Small intestine (tissue), 7 donors: ENCODE results near the gene SERINC5. TPM values are rescaled to one million over a fixed set of nuclear protein-coding genes. Genes with fewer than 3 reads are reported as not detected.

Experiments used
- DNase-seq, 2 donors: peaks; one replicate each; pipeline versions ENCODE4 v3.0.0 to v3.0.0-alpha.2; 2013
- FAIRE-seq: peaks from 2 replicates; lab custom pipeline; 2012; peaks lifted over from hg19 to GRCh38; lab: Jason Lieb, UNC
- H3K27ac ChIP-seq, 3 donors: one replicate each; pipeline ENCODE4 v1.5.1; 2013; ENCODE audit warnings: low read length in 2 of 3, mild to moderate bottlenecking in 2 of 3, control low read depth in 1 of 3, inconsistent platforms in 1 of 3, low read depth in 1 of 3, moderate library complexity in 1 of 3
- H3K27me3 ChIP-seq, 3 donors: one replicate each; pipeline ENCODE4 v1.6.1; 2013; ENCODE audit warnings: low read length in 3 of 3, inconsistent platforms in 1 of 3; ENCODE audit not compliant: control insufficient read depth in 3 of 3, insufficient read depth in 3 of 3
- H3K36me3 ChIP-seq, 3 donors: one replicate each; pipeline ENCODE4 v1.6.1; 2013; ENCODE audit warnings: low read length in 3 of 3, inconsistent platforms in 1 of 3, low read depth in 1 of 3, mild to moderate bottlenecking in 1 of 3, moderate library complexity in 1 of 3; ENCODE audit not compliant: control insufficient read depth in 3 of 3, insufficient read depth in 2 of 3
- H3K4me1 ChIP-seq, 3 donors: one replicate each; pipeline ENCODE4 v1.6.1; 2013; ENCODE audit warnings: low read length in 2 of 3, inconsistent platforms in 1 of 3, low read depth in 1 of 3, mild to moderate bottlenecking in 1 of 3, moderate library complexity in 1 of 3; ENCODE audit not compliant: control insufficient read depth in 3 of 3, insufficient read depth in 2 of 3
- H3K4me3 ChIP-seq, 3 donors: one replicate each; pipeline ENCODE4 v1.5.1; 2013; ENCODE audit warnings: low read length in 3 of 3, control low read depth in 1 of 3, inconsistent platforms in 1 of 3, low read depth in 1 of 3, mild to moderate bottlenecking in 1 of 3, moderate library complexity in 1 of 3
- H3K9me3 ChIP-seq, 2 donors: one replicate each; pipeline ENCODE4 v1.6.1; 2013; ENCODE audit warnings: low read depth in 1 of 2, low read length in 1 of 2; ENCODE audit not compliant: control insufficient read depth in 2 of 2, insufficient read depth in 1 of 2
- WGBS, 3 donors: extraction: QIAGEN DNeasy Blood & Tissue Kit; methylation state at CpG; one replicate each; pipeline ENCODE4 v1.1.7; 2013; 5-methylcytosine and 5-hydroxymethylcytosine counted together
- polyA plus RNA-seq, 4 donors: library from polyadenylated mRNA; stranded (reverse) in 3 of 4; unstranded in 1 of 4; fragments of 200-250 nt in 3 of 4; fragments of 120-200 nt in 1 of 4; gene quantifications; one replicate each; pipeline versions ENCODE4 v1.2.1 to v1.2.3, GENCODE V29; 2013
- donor health status: healthy with polysubstance abuse.
- donor health status: control.
- donor health status: control.
- donor health status: Bipolar disorder and iron deficiency.
- donor health status: healthy.

The SERINC5 gene
- polyA plus RNA-seq, 4 donors = 1.9 to 62.9 (median 7.6) TPM

DNA sequence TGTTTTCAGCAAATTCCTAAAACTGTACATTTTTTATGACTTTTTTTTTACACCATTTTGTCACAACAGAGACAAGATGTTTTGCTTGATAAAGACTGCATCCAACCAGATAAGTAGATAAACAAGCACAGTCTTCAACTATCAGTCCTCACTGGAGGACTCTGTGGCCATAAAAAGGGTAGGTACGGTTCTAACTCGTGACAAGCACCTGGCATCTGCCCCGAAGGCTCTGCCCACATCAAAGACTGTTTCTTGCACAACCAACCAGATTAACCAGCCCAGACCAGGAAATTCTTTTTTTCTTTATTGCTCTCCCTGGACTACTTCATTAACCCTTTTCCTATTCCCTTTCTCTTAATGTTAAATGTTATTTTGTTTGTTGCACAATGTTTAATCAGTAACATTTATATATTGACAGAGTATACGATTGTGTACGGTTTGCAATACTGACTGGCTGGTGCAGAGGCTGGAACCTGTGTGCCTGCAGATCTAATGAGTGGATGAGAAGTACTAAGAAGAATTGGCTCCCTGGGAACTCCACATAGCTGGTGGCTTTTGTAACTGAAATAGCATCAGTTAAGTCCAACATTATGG lies 74.1 kb downstream of the SERINC5 start:
- H3K27ac ChIP-seq = peak overlapping the region in 2 of 3 donors; percentile 56 to 84
- H3K9me3 ChIP-seq = no peaks in the 10 kb centered on the region
- peaks cover 3 to 35% (median 5%) of the 10 kb centered on the region in 3 donors for H3K4me1 ChIP-seq
- FAIRE-seq (no peak), DNase-seq (peak; percentile 95)
- 6 to 38% (median 18%) methylated on average over 5 of the region's 5 CpGs for WGBS, 3 donors
- peaks cover 0 to 3% (median 0%) of the 10 kb centered on the region in 3 donors for H3K36me3 ChIP-seq
- H3K27me3 ChIP-seq = no peaks in the 10 kb centered on the region
- H3K4me3 ChIP-seq = no peak overlapping the region

DNA sequence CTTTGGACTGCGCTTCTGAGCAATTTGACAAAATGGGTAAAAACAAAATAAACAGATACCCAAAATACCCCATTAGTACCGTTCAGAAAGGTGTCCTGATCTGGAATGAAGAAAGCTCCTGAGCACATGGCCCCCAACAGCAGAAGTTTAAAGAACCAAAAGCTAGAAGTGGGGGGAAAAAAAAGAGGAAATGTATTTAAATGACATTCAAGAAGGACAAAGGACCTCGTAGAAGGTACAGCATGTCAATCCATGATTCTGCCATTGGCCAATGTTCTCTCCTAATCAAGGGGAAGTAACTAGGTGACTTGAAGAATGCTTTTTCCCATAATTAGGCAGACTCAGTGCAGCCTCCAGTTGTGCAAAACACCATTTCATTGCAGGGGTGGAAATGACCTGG lies 78.6 kb downstream of the SERINC5 start:
- H3K9me3 ChIP-seq = no peaks in the 10 kb centered on the region
- 62 to 93% (median 92%) methylated on average over 3 of the region's 3 CpGs for WGBS, 3 donors
- DNase-seq (no peak), FAIRE-seq (no peak)
- H3K4me3 ChIP-seq = no peak overlapping the region
- H3K4me1 ChIP-seq = peaks cover 0 to 19% (median 2%) of the 10 kb centered on the region in 3 donors
- H3K36me3 ChIP-seq = peaks cover 0 to 25% (median 2%) of the 10 kb centered on the region in 3 donors
- H3K27me3 ChIP-seq = no peaks in the 10 kb centered on the region
- H3K27ac ChIP-seq = no peak overlapping the region

DNA sequence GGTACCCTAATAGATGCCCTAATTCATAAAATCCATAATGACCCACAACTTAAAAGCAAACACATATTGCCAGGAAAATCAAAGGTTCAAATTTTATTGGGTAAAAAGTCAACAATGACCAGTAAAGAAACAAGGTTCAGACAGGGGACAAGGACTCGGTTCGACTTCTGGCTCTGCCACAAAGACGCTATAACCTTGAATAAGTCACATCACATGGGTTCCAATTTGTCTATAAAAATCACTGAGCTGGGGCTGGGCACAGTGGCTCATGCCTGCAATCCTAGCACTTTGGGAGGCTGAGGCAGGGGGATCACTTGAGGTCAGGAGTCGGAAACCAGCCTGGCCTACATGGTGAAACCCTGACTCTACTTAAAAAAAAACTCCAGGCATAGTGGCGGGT lies 80.5 kb downstream of the SERINC5 start:
- no peak for FAIRE-seq
- WGBS, 3 donors = 69 to 77% (median 70%) methylated on average over 4 to 5 of the region's 5 CpGs

DNA sequence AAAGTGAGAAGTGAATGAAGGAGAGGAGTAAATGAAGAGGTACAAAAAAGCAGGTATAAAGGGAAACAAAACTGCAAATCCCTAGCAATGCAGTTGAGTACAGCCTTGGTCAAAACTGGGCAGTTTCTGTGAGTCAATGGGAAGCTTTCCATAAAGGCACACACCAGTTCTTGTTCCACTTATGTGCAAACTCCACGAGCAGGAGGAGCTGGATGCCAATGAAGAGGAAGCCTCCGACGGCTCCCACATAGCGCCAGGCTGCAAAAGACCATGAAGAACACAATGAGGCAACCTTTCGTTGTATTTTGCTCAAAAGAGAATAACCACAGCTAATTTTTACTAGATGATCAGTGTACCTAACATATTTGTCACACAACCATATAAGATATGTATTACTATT lies 81.1 kb downstream of the SERINC5 start:
- no peak for FAIRE-seq
- Histone ChIP-seq H3K9me3 (no peaks in the 10 kb centered on the region), H3K27me3 (no peaks in the 10 kb centered on the region), H3K4me1 (no peaks in the 10 kb centered on the region), H3K36me3 (peaks cover 2 to 37% (median 5%) of the 10 kb centered on the region in 3 donors), H3K27ac (no peak overlapping the region), H3K4me3 (no peak overlapping the region)
- 89 to 93% (median 90%) methylated on average over 5 of the region's 5 CpGs for WGBS, 3 donors
- no peak for DNase-seq

More for the DNA sequence above, 80.5 kb downstream of the SERINC5 start:
- DNase-seq = no peak
- Histone ChIP-seq H3K4me1 (peaks cover 0 to 2% (median under 1%) of the 10 kb centered on the region in 3 donors), H3K4me3 (no peak overlapping the region), H3K27ac (no peak overlapping the region), H3K36me3 (peaks cover 2 to 33% (median 4%) of the 10 kb centered on the region in 3 donors), H3K27me3 (no peaks in the 10 kb centered on the region), H3K9me3 (no peaks in the 10 kb centered on the region)

DNA sequence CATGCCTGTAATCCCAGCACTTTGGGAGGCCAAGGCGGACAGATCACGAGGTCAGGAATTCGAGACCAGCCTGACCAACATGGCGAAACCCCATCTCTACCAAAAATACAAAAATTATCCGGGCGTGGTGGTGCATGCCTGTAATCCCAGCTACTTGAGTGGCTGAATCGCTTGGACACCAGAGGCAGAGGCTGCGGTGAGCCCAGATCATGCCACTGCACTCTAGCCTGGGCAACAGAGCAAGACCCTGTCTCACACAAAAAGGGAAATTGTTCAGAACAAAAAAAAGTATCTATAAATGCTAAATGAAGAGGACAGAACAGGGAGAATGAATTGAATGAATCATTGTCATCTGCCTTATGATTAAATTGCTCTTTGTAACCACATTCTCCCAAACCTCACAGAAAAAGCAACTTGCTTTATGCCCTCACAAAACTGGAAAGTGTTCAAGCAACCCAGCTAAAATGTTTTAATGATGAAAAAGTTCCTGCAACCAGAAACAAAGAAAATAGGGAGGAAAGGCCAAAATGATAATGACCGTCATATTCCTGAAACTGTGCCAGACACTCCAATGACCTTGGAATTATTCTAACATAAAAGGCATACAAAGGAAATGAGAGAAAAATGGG lies 83.7 kb downstream of the SERINC5 start:
- no peak for FAIRE-seq
- no peaks in the 10 kb centered on the region for H3K27me3 ChIP-seq
- no peaks in the 10 kb centered on the region for H3K9me3 ChIP-seq
- no peak overlapping the region for H3K27ac ChIP-seq
- no peak overlapping the region for H3K4me3 ChIP-seq
- peaks cover 7 to 49% (median 7%) of the 10 kb centered on the region in 3 donors for H3K36me3 ChIP-seq
- DNase-seq = no peak
- WGBS, 3 donors = 95 to 96% (median 96%) methylated on average over 9 of the region's 9 CpGs
- no peaks in the 10 kb centered on the region for H3K4me1 ChIP-seq

DNA sequence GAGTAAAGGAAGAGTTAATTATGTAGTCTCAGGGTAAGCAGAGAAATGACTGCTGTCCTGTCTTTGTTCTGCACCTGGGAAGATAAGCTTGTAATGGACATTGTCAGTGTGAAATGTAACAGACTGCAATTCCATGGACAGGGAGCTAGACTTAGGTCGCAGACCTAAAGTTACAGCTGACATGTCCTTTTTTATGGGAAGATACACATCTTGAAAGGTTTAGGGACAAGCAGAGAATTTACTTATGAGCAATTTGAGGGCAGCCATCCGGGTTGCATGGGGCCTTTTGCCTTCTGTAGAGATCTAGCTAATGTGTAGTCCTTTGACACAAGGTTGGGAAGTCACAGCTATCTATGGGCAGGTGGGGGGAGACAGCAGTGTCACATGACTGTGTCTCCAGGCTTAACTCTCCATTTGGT lies 85.7 kb downstream of the SERINC5 start:
- no peaks in the 10 kb centered on the region for H3K4me1 ChIP-seq
- H3K9me3 ChIP-seq = no peaks in the 10 kb centered on the region
- no peak for FAIRE-seq
- H3K27ac ChIP-seq = no peak overlapping the region
- peaks cover 9 to 41% (median 9%) of the 10 kb centered on the region in 3 donors for H3K36me3 ChIP-seq
- 79 to 88% (median 87%) methylated on average over 2 of the region's 2 CpGs for WGBS, 3 donors
- H3K27me3 ChIP-seq = no peaks in the 10 kb centered on the region
- no peak for DNase-seq
- no peak overlapping the region for H3K4me3 ChIP-seq

DNA sequence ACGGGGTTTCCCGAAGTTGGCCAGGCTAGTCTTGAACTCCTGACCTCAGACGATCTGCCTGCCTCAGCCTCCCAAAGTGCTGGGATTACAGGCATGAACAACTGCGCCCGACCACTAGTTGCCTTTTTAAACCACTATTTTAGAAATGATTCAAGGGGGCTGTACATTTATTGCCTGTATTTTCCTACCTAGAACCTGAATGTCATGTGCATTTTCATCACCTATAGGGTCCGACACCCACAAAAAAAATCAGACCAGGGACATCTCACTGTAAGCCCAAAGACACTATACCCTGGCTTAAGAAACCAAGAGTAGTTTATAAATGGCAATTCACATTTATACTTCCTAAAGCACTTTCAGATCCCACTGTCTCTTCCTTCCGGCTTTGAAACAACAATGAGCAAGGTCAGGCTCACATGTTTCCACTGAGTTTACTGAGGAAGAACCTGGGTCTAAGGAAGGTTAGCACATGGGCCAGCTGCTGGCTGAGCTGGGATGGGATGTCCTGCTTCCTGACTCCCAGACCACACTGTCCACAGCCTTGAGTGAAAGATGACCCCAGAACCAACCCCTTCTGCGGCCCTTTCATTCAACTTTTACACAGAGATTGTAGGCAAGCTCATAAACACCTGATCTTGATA lies 87.3 kb downstream of the SERINC5 start:
- H3K27me3 ChIP-seq = no peaks in the 10 kb centered on the region
- DNase-seq (no peak), FAIRE-seq (no peak)
- no peaks in the 10 kb centered on the region for H3K4me1 ChIP-seq
- no peak overlapping the region for H3K4me3 ChIP-seq
- peaks cover 7 to 33% (median 9%) of the 10 kb centered on the region in 3 donors for H3K36me3 ChIP-seq
- WGBS, 3 donors = 83 to 92% (median 92%) methylated on average over 8 of the region's 8 CpGs
- no peaks in the 10 kb centered on the region for H3K9me3 ChIP-seq
- H3K27ac ChIP-seq = no peak overlapping the region

DNA sequence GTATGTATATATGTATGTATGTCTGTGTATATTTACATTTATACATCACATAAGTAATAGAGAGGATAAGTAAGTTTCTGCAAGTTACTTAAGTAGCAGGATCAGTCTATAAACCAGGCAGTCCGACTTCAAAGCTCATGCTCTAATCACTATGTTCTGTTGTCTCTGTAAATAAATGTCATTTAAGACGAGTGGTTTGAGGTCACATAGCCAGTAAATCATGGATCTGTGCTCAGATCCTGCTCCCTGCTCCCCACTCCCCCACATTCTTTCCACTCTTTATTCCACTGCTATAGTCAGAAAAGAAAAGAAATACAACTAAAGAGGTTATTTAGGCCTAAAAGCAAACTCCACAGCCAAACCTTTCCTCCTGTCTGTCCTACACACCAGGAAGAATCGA lies 90.4 kb downstream of the SERINC5 start:
- Histone ChIP-seq H3K27me3 (no peaks in the 10 kb centered on the region), H3K27ac (no peak overlapping the region), H3K36me3 (peaks cover 7 to 32% (median 7%) of the 10 kb centered on the region in 3 donors), H3K4me3 (no peak overlapping the region), H3K4me1 (no peaks in the 10 kb centered on the region), H3K9me3 (no peaks in the 10 kb centered on the region)
- FAIRE-seq (no peak), DNase-seq (no peak)
- 48 to 63% (median 57%) methylated on average over 3 of the region's 3 CpGs for WGBS, 3 donors
